HG02759 (cell line): ENCODE results near the gene PCDHGA1.

Experiments
- ATAC-seq: cut with Tn5 transposase; IDR thresholded peaks from one replicate; pipeline ENCODE4 v1.9.1; 2021; ENCODE audit warnings: mild to moderate bottlenecking, moderate library complexity; ENCODE audit not compliant: unreplicated experiment

The PCDHGA1 gene

DNA sequence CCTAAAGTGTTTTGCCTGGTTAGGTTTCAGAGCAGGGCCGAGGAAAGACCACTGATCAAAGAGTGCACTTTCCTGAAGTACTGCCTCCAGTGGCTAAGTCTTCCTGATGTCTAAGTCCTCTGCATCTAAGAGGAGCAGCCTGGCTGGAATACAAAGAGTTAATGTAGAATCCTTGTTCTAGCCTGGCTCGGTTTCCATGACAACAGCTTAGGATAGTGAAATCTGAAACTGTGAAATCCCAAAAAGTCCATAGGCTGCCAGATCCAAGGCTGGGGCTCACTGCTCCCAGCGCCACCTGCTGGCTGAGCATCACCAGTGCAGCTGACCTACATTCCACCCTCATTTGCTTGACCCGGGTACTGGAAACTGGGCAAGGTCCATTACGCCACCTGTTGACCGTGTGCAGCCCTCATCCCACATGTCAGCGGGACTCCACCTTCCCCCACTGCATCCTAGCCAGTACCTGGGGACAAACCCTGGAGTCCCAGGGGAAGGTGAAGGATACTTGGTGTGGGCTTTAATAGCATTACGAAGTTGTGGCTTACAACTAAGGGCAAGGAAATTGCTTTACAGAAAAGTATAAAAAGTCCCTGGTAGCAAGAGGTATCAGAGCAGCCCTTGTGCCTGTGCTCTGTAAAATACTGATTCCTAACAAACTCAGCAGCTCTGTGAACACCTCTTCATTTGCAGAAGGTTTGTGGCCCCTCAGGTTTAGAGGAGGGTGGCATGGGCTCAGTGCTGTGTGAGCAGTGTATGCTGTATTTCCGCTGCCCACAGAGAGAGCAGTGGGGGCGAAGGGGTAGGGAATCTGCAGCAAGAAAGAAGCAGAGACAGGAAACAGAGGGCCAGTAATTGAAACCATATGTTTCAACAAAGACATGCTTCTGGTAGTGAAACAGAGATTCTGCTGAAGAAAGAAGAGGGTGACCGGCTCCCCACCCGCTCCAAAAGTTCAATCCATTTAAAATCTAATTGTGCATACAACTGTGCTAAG, 194.6 kb downstream of the PCDHGA1 start:
- ATAC-seq, result peak; percentile 65

DNA sequence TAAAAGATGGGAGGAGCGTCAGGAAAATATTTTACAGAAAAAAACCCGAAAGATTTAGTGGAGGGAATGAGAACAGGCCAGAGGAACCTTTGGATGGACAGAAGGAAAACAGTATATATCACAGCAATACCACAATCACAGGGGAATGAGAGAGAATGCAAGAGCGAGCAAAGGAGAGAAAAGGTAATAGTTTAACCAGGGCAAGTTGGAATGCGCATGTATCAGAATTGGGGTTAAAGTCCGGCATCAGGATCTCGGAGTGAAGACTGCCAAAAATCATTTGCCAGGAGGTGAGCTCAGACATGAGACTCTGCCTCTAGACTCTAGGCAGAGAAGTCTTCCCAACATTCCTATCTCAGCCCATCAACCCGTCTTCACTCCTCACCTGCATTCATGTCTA, 195.3 kb downstream of the PCDHGA1 start:
- no peak for ATAC-seq

DNA sequence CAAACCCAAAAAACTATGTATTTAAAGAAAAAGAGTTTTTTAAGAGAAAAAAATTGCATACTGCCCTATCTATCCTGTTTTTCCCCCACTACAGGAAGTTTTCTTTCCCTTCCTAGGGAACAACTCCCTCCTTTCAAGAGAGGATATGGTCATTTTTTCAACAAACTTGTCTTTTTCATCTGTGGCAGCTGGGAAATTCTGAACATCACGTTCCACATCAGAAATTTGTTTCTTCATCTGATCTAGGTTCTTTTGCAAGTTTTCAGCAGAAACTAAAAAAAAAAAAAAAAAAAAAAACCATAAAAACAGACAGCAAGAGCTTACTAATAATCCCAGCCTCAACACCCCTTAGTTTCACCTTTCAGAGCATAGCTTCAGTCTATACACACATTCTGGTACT, 197.1 kb downstream of the PCDHGA1 start:
- ATAC-seq, result no peak

DNA sequence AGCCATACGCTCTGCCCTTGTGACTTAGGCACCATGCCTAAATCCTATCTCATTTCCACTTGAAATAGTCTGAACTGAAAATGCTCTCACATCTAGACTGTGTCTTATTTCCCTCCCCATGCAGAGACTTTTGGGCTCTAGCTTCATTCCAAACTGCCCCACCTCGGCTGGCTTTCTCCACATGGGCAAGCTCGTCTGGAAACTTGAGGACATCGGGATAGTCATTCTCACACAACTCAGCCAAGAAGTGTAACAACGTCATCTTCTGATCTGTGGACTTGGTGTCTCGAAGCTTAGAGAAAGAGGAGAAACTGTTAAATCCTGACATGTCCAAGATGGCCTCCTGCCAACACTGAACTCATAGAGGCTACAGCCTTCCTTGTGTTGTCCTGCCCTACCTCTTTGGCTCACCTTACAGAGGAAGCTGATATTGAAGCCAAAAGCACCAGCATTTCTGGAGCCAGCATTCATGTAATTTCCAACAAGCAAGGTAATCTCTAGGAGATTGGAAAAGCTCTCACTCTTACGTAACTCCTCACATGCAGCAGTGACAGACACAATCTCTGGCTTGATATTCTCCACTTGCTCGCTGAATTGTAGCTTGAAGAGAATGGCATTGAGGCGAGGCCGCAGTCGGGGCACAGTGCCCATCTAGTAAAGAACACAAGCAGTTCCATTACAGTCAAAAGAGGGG, 198.1 kb downstream of the PCDHGA1 start:
- ATAC-seq, result no peak

DNA sequence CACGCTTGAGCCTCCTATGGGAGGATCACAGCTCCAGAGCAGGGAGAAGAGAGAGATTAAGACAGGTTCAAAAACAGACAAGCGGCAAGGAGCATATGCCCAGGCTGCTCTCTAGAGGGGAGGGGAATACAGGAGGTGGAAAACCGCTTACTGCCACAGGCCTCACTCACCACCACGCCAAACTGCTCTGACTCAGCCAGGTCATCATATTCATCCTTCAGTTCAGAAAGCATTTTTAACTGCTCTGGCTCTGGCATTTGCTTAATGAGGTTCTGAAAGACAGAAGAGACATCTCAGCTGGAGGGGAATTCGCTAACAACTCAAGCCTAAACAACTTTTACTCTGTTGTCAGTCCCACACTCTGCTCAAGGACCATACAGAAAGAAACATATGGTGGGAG, 198.7 kb downstream of the PCDHGA1 start:
- peak; percentile 58 for ATAC-seq

DNA sequence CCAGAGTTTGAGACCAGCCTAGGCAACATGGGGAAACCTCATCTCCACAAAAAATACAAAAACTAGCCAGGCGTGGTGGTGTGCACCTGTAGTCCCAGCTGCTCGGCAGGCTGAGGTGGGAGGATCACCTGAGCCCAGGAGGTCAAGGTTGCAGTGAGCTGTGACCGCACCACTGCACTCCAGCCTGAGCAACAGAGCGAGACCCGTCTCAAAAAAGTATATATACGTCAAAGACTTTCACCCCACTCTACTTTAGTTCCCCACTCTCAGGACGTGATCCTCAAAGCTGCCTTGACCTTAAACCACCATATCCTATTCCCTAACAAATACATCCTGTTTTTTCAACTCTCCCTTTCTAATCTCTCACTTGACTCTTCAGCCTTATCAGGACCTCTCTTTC, 199.6 kb downstream of the PCDHGA1 start:
- peak; percentile 55 for ATAC-seq

DNA sequence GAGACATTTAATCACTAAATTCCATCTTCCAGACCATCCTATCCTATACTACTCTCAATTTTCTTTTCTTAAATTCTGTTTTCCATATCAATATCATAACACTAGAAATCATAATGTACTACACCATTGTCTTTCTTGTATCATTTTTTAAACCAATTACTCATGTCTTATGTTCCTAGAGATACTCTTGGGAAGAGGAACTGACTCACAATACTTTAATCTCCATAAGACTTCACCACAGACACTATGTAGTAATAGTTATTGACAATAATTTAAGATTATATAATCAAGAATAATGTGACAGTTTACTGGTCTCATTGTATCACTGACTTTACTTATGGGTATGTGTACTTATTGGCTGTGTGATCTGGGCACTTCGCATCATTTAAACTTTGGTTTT, 202.4 kb downstream of the PCDHGA1 start:
- ATAC-seq, result no peak

DNA sequence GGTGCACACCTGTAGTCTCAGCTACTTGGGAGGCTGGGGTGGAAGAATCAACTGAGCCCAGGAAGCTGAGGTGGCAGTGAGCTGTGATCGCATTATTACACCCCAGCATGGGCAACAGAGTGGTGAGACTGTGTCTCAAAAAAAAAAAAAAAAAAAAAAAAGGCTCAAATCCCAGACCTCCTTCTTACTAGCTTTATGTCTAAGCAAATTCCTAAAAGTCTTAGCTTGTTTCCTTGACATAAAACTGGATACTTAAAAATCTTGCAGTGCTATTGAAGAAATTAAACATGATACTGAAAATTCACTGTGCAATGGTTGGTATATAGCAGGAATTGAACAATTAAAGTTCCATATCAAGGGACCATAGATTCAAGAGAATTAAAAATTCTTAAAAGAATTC, 203.6 kb downstream of the PCDHGA1 start:
- no peak for ATAC-seq

DNA sequence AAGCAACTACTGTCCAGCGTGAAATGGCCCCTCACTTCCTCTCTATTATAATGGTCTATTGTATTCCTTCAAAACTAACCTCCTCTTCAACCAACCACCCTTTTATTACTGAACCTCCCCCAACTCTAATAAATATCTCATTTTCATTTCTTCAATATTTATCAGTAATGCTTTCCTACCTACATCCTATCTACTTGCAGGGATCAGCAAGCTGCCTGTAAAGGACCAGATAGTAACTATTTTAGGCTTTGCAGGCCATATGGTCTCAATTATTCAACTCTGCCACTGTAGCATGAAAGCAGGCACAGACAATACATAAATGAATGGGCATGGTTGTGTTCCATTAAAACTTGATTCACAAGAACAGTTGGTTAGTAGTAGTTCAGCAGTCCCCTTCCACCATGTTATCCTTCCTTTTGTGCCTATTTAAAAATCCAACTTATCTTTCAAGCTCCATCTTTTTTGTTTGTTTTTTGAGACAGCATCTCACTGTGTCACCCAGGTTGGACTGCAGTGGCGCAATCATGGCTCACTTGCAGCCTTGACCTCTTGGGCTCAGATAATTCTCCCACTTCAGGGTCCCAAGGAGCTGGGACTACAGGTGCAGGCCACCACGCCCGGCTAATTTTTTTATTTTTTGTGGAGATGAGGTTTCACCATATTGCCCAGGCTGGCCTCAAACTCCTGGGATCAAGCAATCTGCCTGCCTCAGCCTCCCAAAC, 204.3 kb downstream of the PCDHGA1 start:
- ATAC-seq, result no peak

DNA sequence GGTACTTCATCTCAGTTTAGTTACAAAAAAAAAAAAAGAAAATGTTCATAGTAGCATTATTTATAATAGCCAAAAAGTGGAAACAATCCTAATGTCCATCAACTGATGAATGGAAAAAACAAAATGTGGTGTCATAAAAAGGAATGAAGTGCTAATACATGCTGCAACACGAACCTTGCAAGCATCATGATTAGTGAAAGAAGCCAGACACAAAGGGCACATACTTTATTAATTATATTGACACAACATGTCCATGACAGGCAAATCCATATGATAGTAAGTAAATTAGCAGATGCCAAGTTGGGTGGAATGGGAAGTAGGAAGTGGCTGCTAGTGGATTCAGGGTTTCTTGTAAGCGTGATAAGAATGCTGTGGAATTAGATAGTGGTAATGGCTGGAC, 212.7 kb downstream of the PCDHGA1 start:
- no peak for ATAC-seq

DNA sequence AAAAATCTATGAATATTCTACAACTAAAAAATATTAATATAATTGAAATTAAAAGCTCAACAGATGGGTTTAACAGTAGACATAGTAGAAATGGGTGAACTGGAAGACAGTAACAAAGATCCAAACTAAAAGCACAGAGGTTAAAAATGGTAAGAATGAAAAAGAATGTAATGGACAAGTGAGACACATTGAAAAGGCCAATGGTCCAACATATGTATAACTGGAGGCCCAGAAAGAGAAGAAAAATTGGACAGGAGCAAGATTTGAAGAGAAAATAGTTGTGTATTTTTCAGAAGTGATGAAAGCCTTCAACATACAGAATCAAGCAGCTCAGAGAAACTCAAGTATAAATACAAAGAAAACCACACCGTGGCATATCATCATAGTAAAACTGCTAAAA, 217.2 kb downstream of the PCDHGA1 start:
- no peak for ATAC-seq

DNA sequence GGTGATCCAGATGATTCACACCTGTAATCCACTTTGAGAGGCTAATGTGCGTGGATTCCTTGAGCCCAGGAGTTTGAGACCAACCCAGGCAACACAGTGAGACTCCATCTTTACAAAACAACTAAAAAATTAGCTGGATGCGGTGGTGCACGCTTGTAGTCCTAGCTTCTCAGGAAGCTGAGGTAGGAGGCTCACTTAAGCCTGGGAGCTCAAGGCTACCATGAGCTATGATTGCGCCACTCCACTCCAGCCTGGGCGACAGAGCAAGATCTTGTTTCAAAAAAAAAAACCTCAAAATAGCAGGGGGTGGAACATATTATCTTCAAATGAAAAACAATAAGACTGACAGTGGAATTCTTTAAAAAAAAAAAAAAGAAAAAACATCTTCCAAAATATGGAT, 217.6 kb downstream of the PCDHGA1 start:
- ATAC-seq, result no peak

DNA sequence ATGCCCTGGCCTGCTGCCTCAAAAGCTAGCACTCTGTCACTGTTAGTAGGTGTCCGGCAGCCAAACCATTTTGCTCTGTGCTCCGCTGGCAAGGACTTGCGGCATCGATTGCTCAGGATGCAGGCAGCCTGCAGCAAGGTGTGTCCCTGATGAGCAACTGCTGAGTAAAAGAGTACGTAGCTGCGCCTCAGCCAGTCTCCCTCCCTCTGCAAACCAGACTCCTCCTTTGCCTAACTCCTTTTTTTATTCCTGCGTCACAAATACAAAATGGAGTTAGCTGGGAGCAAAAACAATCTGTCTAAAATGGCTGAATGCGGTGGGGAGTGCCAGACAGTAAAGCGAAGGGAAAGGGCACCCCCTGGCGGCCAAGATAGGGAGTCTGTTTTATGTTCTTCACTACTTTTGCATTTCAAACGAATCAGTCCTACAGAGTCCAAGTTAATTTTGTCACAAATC, 227.4 kb downstream of the PCDHGA1 start:
- peak; percentile 80 for ATAC-seq

DNA sequence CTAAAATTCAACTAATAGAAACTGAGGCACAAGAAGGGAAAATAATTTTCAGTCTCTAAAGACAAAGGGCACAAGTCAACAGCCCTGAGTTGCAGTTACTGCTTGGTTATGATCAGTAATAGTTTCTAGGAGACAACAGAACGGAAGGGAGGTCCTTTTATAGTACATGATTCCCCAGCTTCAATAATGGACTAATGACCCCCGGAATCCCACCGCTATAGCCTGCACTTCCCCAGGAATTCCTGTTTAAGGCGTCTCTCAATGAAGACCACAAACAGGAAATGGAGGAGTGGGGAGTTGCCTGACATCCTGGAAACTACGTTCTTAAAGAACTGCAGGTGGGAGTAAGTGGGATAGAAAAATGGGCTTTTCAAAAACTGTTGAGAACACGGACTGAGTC, 227.8 kb downstream of the PCDHGA1 start:
- ATAC-seq, result no peak

DNA sequence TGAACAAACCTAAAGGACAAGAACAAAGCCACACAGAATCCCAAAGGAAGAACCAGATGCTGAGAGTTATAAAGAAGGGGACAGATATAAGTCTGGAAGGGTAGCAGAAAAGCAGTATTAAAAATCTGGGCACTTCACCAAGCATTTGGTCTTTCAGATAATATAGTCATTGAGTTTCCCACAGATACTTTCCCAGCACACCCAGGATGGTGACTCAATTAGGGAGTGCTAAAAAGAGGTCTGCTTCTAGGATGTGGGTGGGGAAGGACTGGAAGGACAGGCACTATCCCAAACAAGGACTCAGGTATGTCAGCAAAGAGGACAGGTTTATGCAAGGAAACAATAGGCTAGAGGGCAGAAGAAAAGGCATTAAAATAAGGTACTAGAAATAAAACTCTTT, 229.1 kb downstream of the PCDHGA1 start:
- ATAC-seq, result no peak

DNA sequence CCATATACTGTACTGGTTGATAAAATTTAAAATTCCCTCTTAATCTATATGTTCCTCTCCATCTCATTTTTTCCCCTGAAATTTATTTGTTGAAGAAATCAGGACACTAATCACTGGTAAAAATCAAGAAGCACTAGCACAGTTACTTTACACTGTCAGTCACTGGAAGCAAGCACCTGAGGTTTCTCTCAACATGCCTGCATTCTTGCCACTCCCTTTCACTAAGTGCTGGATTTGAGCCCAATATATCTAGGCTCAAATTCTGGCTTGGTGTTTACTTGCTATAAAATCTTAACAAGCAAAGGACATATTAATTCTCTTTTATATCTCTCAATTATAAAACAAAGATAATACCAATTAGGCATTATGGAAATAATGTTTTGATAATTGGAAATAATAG, 229.8 kb downstream of the PCDHGA1 start:
- ATAC-seq, result no peak

DNA sequence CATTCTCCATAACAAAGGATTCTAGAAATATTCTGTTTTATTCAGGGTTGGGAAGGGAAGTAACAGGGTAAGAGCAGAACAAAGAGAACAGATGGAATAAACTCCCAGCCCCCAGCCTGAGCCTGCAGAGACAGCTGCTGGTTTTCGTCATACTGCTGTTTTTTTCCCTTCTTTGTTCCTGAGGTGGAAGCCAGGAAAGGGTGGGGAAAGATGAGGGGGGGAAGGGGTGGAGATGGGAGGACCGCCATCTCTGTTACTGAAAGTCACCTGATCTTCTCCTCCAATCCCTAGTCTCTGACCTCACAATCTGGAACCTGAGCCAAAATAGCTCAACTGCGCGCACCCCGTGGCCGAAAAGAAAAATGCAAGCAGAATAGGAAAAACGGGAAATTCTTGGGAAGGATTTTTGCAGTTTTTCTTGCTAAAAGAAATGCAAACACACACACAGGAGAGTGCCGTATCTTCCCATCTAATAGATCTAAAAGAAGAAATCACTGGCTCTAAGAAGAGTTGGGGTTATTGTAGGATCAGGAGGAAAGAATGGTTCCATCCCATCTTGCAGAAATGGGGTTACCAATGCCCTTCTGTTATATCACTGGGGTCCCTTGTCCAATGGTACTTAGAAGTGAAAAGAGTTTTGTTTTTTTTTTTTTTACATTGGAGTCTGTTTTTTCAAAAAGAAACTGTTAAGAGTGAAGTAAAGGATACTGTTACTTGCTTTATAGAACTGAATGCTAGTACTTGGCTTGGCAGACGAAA, 230.6 kb downstream of the PCDHGA1 start:
- peak; percentile 40 for ATAC-seq
